ENCODE data around the gene PLAC9.

PLAC9 gene

DNA sequence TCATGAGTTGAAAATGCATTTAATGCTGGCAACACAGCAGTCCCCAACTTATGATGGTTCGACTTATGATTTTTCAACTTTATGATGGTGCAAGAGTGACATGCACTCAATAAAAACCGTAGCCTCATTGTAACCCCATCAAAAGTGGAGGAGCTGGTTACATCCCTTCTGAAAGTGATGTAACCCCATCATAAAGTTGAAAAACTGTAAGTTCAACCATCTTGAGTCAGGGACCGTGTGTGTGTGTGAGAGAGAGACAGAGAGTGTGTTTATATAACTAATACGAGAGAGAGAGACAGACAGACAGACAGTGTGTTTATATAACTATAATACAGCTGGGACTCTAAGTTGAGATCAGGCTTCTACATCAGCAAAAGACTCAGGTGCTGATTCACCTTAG, 51.8 kb downstream of the PLAC9 start:
- no peak for DNase-seq

DNA sequence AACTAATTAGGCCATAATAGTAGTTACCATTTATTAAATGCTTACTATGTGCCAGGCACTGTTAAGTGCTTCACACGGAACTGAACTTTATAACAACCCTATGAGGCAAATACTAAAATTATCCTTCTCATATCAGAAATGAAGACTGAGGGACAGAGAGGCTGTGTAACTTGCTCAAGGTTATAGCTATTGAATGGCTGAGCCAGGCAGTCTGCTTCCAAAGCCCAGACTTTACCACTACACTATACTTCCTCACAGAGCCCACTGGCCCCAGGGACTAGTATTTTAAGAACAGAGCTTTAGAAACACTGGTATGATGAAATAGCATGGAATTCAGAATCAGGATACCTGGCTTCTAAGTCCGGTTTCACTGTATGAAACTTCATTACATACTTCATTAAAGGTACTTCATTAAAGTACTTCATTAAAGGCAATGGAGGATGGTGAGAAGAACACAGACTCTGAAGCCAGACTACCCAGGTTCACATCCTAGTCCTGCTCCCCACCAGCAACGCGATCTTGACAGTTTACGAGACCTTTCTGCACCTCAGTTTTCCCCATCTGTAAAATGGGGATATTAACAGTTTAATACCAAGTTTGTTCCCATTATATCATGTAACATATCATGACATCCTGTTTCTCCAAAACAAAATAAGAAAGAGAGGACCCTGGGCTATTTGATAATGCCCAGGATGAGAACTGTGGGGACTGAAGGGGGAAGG, 53.2 kb downstream of the PLAC9 start:
- no peak for DNase-seq

DNA sequence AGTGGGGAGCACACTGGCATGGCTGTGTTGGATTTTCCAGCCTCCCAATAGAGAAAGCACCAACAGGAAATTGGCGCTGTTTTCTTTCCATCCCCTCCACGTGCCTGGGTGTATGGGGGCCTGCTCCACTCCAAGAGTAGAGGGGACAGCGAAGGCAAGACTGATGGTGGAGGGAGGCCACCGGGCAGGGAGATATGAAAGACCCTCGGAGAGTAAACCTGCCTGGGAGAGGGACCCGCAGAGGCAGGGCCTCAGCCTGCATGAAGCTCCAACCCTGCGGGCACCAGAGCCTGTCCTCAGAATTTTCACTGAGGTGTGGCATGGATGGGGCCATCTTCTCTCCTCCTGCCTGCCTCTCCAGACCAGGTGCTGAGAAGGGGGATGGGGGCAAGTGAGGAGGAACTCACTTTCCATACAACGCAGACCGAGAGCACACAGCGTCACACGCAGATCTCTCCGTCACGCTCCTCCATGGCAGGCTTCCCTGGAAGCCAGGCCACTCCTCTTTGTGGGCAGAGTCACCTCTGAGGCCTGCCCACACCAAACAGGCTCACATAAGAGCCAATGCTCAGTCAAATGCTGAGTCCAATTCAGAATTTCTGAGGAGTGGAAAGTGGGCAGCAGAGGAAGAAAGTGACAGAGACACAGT, 54.0 kb downstream of the PLAC9 start:
- DNase-seq = no peak

DNA sequence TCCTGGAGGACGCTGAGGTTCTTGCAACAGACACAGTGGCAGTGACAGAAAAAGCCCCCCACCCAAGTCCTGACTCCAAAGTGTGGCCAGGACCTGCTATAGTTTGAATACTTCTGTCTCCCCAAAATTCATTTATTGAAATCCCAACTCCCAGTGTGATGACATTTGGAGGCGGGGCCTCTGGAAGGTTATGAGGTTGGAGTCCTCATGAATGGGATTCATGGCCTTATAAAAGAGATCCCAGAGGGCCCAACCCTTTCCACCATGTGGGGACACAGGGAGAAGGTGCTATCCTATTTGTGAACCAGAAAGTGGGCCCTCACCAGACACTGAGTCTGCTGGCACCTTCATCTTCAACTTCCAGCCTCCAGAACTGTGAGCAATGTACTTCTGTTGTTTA, 54.5 kb downstream of the PLAC9 start:
- no peak for DNase-seq

DNA sequence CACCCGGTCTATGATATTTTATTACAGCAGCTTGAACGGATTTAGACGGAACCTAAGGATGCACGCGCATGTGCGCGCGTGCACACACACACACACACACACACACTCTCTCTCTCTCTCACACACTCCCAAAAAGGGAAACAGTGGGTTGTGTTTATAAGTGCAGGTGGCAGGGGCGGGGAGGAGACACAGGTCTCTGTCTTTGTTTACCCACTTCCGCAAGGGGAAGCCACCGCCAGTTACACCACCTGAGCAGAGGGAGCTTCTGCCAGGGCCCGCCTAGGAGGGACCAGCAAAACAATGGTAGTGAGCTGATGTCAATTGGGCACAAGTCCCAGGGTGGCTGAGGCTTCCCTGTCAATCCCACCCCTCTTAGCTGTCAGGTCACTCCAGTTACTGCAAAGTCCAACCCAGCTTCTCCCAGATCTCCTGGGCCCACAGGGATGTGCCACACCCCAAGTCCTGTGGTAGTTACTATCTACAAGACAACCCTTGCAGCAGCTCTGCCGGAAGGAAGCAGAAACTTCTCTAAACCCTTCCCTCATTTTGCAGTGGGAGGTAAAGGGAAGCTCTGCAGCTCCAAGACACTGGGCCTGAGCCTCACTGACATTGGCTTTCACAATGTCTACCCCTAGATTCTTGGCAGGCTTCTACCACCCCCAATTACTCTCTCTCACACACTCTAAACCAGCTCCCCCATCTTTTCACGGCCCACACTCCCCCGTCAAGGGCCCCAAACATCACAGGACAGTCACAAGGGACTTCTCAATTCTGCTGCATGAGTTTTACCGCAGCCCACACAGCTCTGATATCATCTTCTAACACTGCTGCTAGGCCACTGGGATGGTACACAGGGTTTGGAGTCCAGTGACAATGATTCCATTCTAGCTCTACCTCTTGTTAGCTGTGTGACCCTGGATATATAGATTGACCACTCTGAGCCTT, 55.2 kb downstream of the PLAC9 start:
- no peak for DNase-seq

DNA sequence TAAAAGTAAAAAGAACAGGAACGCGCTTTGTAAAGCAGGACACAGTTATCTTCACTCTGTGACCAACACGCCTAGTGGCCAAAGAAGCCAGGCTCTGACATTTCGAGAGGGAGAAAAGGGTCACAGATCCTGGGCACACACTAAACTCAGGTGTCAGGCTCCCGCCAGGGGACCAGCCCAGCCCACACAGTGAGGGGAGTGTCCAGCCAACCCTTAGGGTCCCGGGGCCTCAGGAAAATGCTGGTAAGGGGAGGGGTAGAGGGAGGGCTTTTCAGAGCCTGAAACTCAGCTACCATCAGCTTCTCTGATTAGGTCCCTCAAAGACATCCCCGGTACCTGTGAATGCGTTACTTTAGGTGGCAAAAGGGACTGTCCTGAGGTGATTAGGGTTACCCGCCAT, 56.2 kb downstream of the PLAC9 start:
- DNase-seq = no peak

DNA sequence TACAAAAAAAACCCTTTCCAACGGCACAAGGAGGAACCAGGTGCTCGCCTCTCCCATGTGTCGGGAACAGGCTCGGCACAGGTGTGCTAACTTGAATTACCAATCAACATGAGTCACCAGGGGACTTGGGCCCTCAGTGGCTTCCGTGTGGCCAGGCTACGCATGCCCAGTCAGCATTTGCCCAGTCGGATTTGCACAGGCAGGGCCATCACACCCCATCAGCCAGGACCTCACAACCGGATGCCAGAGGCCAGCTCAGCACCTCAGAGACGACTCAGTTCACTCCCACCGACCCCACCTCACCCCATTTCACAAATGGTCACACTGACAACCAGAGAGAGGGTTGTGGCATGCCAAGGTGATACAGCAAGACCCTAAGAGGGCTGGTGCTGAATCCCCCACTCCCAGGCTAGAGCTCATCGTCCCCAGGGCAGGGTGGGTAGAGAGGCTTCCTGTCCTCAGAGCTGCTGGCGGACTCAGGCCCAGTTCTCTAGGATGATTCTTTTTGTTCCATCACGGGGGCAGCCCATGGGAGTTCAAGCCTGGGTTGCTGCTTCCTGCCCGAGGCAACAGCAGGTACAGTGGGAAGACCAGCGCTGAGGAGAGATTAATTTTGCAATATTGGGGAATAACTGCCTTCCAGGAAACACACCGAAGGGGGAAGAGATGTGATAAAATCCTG, 59.2 kb downstream of the PLAC9 start:
- no peak for DNase-seq

DNA sequence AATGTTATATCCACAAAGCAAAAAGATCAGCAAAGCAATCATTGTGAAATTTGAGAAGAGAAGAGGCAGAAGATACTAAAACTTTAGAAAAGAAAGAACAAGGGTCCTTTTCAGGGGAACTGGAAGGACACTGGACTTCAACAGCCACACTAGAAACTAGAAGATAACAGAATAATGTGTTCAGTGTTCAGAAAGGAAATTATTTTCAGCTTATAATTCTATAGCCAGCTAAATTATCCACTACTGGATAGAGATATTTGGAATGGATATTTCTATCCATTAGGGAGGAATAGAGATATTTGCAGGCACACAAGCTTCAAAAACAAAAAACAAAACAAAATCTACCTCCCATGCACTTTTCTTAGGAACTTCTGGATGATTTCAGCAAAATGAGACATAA, 60.0 kb downstream of the PLAC9 start:
- DNase-seq = no peak

DNA sequence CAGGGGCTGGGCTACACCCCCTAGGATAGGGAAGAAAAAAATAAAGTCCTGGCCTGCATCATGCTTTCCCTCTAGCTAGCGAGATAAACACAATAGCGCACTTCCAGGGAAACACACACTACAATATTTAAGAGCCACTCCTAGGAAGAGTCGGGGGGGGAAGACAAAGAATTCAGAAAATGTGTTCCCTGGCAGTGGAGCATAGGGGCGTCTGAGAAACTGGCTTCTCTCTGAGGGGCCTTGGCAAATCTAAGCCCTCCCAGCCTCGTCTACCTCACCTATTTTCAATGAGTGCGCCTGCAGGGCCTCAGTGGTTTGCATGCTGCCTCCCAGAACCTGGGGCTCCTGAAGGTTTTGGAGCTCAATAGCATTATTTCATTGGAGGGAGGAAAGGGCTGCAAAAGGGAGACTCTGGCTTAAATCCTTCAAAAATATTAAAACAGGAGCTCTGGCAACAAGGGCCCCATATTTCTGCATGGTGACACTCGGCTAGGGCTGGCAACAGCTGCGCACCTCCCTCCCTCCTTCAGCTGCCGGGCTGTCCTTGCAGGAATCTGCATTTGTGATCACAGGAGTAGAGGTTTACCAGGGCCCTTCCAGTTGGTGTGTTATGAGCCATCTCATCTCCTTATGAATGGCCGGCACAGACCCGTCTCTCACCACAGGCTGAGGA, 62.0 kb downstream of the PLAC9 start:
- DNase-seq = no peak

Data from fibroblast of skin of back (primary cell).